Gastroesophageal sphincter (tissue), 4 donors: ENCODE measurements around the gene MAP1B. TPM values are rescaled to one million over a fixed set of nuclear protein-coding genes. Genes with fewer than 3 reads are reported as not detected.

ENCODE experiments used
- ATAC-seq: fragments of 150-250 bp; one replicate; pipeline ENCODE4 v1.9.1; 2016; ENCODE audit warnings: mild to moderate bottlenecking, moderate library complexity
- H3K27ac ChIP-seq, 4 donors: fragments of 200-600 bp; sonication (generic) in 3 of 4; 1 replicate in 3 of 4; 2 replicates in 1 of 4; pipeline ENCODE4 v1.5.1; 2016 to 2019
- H3K27me3 ChIP-seq: fragments of 200-600 bp; sonication (generic); one replicate; pipeline ENCODE4 v1.5.1; 2019
- H3K36me3 ChIP-seq, 2 donors: fragments of 200-600 bp; sonication (generic); one replicate each; pipeline ENCODE4 v1.5.1; 2019; ENCODE audit warnings: control low read depth in 1 of 2
- H3K4me1 ChIP-seq, 3 donors: fragments of 200-600 bp; sonication (generic); 1 replicate in 2 of 3; 2 replicates in 1 of 3; pipeline ENCODE4 v1.5.1; 2016 to 2019; ENCODE audit warnings: control low read depth in 2 of 3
- H3K4me3 ChIP-seq, 2 donors: fragments of 200-600 bp; sonication (generic); one replicate each; pipeline ENCODE4 v1.5.1; 2019; ENCODE audit warnings: mild to moderate bottlenecking in 1 of 2, moderate library complexity in 1 of 2
- H3K9me3 ChIP-seq, 3 donors: fragments of 200-600 bp; sonication (generic); one replicate each; pipeline ENCODE4 v1.5.1; 2017 to 2019; ENCODE audit warnings: control low read depth in 2 of 3
- CTCF ChIP-seq, 4 experiments: fragments of 200-600 bp in 2 of 4; fragments of 450-650 bp in 2 of 4; sonication (generic) in 1 of 4; IDR thresholded peaks; one replicate each; pipeline ENCODE4 v1.5.1; 2017 to 2019; ENCODE audit warnings: antibody characterized with exemption in 4 of 4, mild to moderate bottlenecking in 2 of 4, moderate library complexity in 2 of 4
- EP300 ChIP-seq: sonication (generic); formaldehyde crosslinking; IDR thresholded peaks from one replicate; pipeline ENCODE4 v1.6.1; 2017; ENCODE audit warnings: antibody characterized with exemption, mild to moderate bottlenecking
- POLR2A ChIP-seq, 2 donors: fragments of 450-650 bp; IDR thresholded peaks; one replicate each; pipeline ENCODE4 v1.6.1; 2017; ENCODE audit warnings: antibody characterized with exemption in 2 of 2, mild to moderate bottlenecking in 2 of 2, moderate library complexity in 1 of 2
- POLR2AphosphoS5 ChIP-seq: sonication (generic); formaldehyde crosslinking; IDR thresholded peaks from one replicate; pipeline ENCODE4 v1.6.1; 2017; ENCODE audit warnings: antibody characterized with exemption
- WGBS, 2 donors: methylation state at CpG; one replicate each; pipeline ENCODE4 v1.1.5; 2018; ENCODE audit warnings: low coverage in 1 of 2; 5-methylcytosine and 5-hydroxymethylcytosine counted together
- total RNA-seq, 4 donors: library from RNA; depleted of rRNA; stranded (reverse); fragments of >200 nt; gene quantifications; one replicate each; pipeline ENCODE4 v1.1.0, GENCODE V29; 2016

MAP1B gene
- total RNA-seq, 4 donors from 2014 or later = 601 to 1,344 (median 738) TPM

- Histone ChIP-seq H3K27me3 (no peaks in the 10 kb centered on the region), H3K36me3 (no peaks in the 10 kb centered on the region), H3K4me1 (peaks cover 33 to 74% (median 34%) of the 10 kb centered on the region in 3 donors), H3K9me3 (no peaks in the 10 kb centered on the region), H3K4me3 (no peak overlapping the region), H3K27ac (peak overlapping the region in 1 of 4 donors; percentile 71)
- TF ChIP-seq POLR2A (IDR thresholded peaks at IDR 0.05) = no peak
- TF ChIP-seq POLR2AphosphoS5 = no peak
- no peak for TF ChIP-seq CTCF (IDR thresholded peaks at IDR 0.05)
- TF ChIP-seq EP300 = no peak
- no peak for ATAC-seq
- 80 to 94% methylated on average over 2 of the region's 2 CpGs for WGBS, 2 donors
Observed at GRCh38 chr5:72243706-72244105, 136.4 kb downstream of the MAP1B start.

- ATAC-seq = peak; percentile 34
- Histone ChIP-seq H3K36me3 (no peaks in the 10 kb centered on the region), H3K9me3 (no peaks in the 10 kb centered on the region), H3K27me3 (no peaks in the 10 kb centered on the region), H3K4me3 (no peak overlapping the region), H3K27ac (peak overlapping the region; percentile 64 to 95 (median 75)), H3K4me1 (peaks cover 37 to 82% (median 39%) of the 10 kb centered on the region in 3 donors)
- TF ChIP-seq POLR2A (IDR thresholded peaks at IDR 0.05) (no peak), POLR2AphosphoS5 (no peak), CTCF (IDR thresholded peaks at IDR 0.05) (peak in 3 of 4 experiments; percentile 23 to 42 (median 34)), EP300 (no peak)
- WGBS, 2 donors = 50 to 56% methylated on average over 2 of the region's 2 CpGs
Observed at GRCh38 chr5:72244862-72245371, 137.6 kb downstream of the MAP1B start.

DNA sequence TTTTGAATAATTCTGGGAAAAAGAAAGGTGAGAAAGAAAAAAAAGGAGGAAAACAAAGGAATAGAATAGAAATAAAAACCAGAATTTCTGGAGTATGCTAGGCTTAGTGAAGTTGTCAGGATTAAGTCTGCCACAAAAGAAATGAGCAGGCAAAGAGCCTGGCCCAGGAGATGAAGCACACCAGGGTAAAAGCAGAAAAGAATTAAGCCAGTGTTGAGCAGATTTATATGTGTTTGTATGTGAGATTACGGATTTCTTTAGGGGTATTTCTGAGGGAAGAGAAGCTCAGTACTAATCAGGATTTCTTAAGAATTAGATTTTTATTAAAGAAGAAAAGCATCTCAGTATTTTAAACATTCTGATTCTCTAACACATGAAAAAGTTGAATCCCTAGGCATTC, 138.3 kb downstream of the MAP1B start:
- no peak for ATAC-seq
- H3K9me3 ChIP-seq = no peaks in the 10 kb centered on the region
- H3K27me3 ChIP-seq = no peaks in the 10 kb centered on the region
- no peaks in the 10 kb centered on the region for H3K36me3 ChIP-seq
- H3K4me1 ChIP-seq = peaks cover 37 to 83% (median 39%) of the 10 kb centered on the region in 3 donors
- H3K27ac ChIP-seq = peak overlapping the region; percentile 71 to 95 (median 80)
- no peak for TF ChIP-seq POLR2AphosphoS5
- 17 to 18% methylated on average over 1 of the region's 1 CpG for WGBS, 2 donors
- no peak overlapping the region for H3K4me3 ChIP-seq

DNA sequence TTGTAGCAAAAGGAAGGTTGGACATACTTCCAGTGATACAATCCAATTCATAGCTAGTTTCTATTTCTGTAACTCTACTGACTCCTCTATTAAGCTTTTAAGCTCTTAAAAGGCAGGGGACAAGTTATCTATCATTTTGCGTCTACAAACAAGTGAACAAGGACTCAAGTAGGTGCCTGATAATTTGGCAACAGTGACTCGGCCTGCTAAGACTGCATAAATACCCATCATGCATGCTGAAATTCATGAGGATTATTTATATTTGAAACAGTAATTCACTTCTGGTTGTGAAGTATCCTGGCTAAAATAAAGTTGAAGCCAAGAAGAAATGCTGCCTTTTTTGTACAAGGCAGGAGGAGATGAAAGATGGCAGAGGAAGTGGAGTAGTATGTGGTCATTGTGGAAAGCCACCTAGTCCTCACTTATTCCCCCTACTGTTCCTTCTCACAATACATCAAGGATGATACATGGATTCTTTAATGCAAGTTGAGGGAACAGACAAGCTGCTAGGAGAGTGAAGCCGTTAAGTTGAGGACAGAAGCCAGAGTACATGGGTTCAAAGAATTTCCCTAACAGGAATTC, 138.8 kb downstream of the MAP1B start:
- no peak overlapping the region for H3K4me3 ChIP-seq
- H3K4me1 ChIP-seq = peaks cover 38 to 83% (median 39%) of the 10 kb centered on the region in 3 donors
- 23 to 33% methylated on average over 3 of the region's 3 CpGs for WGBS, 2 donors
- peak; percentile 55 for ATAC-seq
- no peaks in the 10 kb centered on the region for H3K27me3 ChIP-seq
- no peaks in the 10 kb centered on the region for H3K36me3 ChIP-seq
- H3K9me3 ChIP-seq = no peaks in the 10 kb centered on the region
- peak overlapping the region; percentile 71 to 95 (median 80) for H3K27ac ChIP-seq
- TF ChIP-seq EP300 (no peak), CTCF (IDR thresholded peaks at IDR 0.05) (peak in 1 of 4 experiments; percentile 59), POLR2AphosphoS5 (peak; percentile 86), POLR2A (IDR thresholded peaks at IDR 0.05) (no peak)

GRCh38 chr5:72246954-72247442, 139.7 kb downstream of the MAP1B start:
- H3K36me3 ChIP-seq = no peaks in the 10 kb centered on the region
- TF ChIP-seq CTCF (IDR thresholded peaks at IDR 0.05) (no peak), EP300 (no peak), POLR2A (IDR thresholded peaks at IDR 0.05) (no peak), POLR2AphosphoS5 (no peak)
- peak overlapping the region; percentile 71 to 95 (median 80) for H3K27ac ChIP-seq
- no peak overlapping the region for H3K4me3 ChIP-seq
- peaks cover 39 to 83% (median 44%) of the 10 kb centered on the region in 3 donors for H3K4me1 ChIP-seq
- no peaks in the 10 kb centered on the region for H3K9me3 ChIP-seq
- no peaks in the 10 kb centered on the region for H3K27me3 ChIP-seq
- no peak for ATAC-seq
- WGBS, 2 donors = 29 to 32% methylated on average over 2 to 4 of the region's 4 CpGs
